Measurements from ENCODE around the gene SULF2.

GRCh38 chr20:47768016-47768824 is 17.1 kb downstream of the SULF2 start:
- TF ChIP-seq ZNF274 (IDR thresholded peaks at IDR 0.05; ENCODE audit: low read depth, low read length): no peak
- TF ChIP-seq YY1 (IDR thresholded peaks at IDR 0.05; ENCODE audit: insufficient read depth, insufficient read length): no peak
